Right cardiac atrium (tissue), 5 donors: Measurements from ENCODE around the gene OR9Q2. TPM values are rescaled to one million over a fixed set of nuclear protein-coding genes. Genes with fewer than 3 reads are reported as not detected.
A peak's percentile ranks its signal among the peaks of the same experiment; 100 is the strongest.
"Not testable (repeated sequence)": the region's sequence is repeated elsewhere in the genome, so short reads cannot be mapped to it uniquely, and the experiment has no call there.

ENCODE experiments used
- ATAC-seq, 2 donors: fragments of 200-7000 bp; cut with Tn5 transposase; one replicate each; pipeline versions ENCODE4 v1.8.0 to v1.9.1; 2020; ENCODE audit warnings: moderate library complexity in 2 of 2, mild to moderate bottlenecking in 1 of 2
- DNase-seq, 3 donors: peaks; one replicate each; pipeline ENCODE4 v3.0.0-alpha.2; 2020
- H3K27ac ChIP-seq: one replicate; pipeline ENCODE4 v1.5.1; 2013; ENCODE audit warnings: mild to moderate bottlenecking, low read length, control low read depth, moderate library complexity
- H3K27me3 ChIP-seq: one replicate; pipeline ENCODE4 v1.6.1; 2013; ENCODE audit not compliant: control insufficient read depth, insufficient read depth
- H3K4me1 ChIP-seq: one replicate; pipeline ENCODE4 v1.6.1; 2013; ENCODE audit warnings: low read length; ENCODE audit not compliant: control insufficient read depth, insufficient read depth
- H3K4me3 ChIP-seq: one replicate; pipeline ENCODE4 v1.5.1; 2013; ENCODE audit warnings: low read length, control low read depth
- H3K9me3 ChIP-seq: one replicate; pipeline ENCODE4 v1.6.1; 2013; ENCODE audit warnings: low read length; ENCODE audit not compliant: control insufficient read depth
- WGBS: extraction: QIAGEN DNeasy Blood & Tissue Kit; methylation state at CpG from one replicate; pipeline ENCODE4 v1.1.7; 2013; 5-methylcytosine and 5-hydroxymethylcytosine counted together
- intact Hi-C, 4 donors: fragments of 100-400 bp; cut with DNase I; formaldehyde crosslinking; loops; one replicate each; pipeline versions ENCODE4 v1.11.0 to v1.14.0; 2022 to 2023
- polyA plus RNA-seq: library from polyadenylated mRNA; stranded (reverse); fragments of 200-250 nt; gene quantifications from one replicate; pipeline ENCODE4 v1.2.3, GENCODE V29; 2013
- total RNA-seq, 4 donors: library from RNA; stranded (reverse); fragmentation: NEBNext Ultra II Directional; extraction: Animal tissue kit (Norgen Biotek cat#: 25700); gene quantifications; one replicate each; pipeline ENCODE4 v1.2.1, GENCODE V29; 2021
- donor health status: healthy with polysubstance abuse.
- donor health status: DM: no; HTN: yes; CAD: no.
- donor health status: DM: no; HTN: no; CAD: no.
- donor health status: DM: no; HTN: yes; CAD: no; lungs with severe emphysema.
- donor health status: DM: yes; HTN: yes; CAD: no.

Gene OR9Q2
- total and polyA plus RNA-seq, 5 donors, result not detected

GRCh38 chr11:58193391-58193790 lies 4.5 kb downstream of the OR9Q2 start:
- no peak for ATAC-seq
- intact Hi-C loops, result no loop called here
- no peak for DNase-seq
- H3K9me3 ChIP-seq, result no peaks in the 10 kb centered on the region
- H3K4me3 ChIP-seq, result no peak overlapping the region
- no peak overlapping the region for H3K27ac ChIP-seq
- H3K27me3 ChIP-seq, result no peaks in the 10 kb centered on the region
- no peaks in the 10 kb centered on the region for H3K4me1 ChIP-seq

GRCh38 chr11:58195939-58196338 lies 7.1 kb downstream of the OR9Q2 start:
- intact Hi-C loops, result no loop called here
- no peak for DNase-seq
- ATAC-seq, result no peak
- no peaks in the 10 kb centered on the region for H3K27me3 ChIP-seq
- WGBS, result 90% methylated on average over 2 of the region's 2 CpGs
- no peaks in the 10 kb centered on the region for H3K4me1 ChIP-seq
- no peak overlapping the region for H3K4me3 ChIP-seq
- H3K9me3 ChIP-seq, result no peaks in the 10 kb centered on the region
- no peak overlapping the region for H3K27ac ChIP-seq

GRCh38 chr11:58199271-58199670 lies 10.4 kb downstream of the OR9Q2 start:
- 45% methylated on average over 1 of the region's 1 CpG for WGBS
- Histone ChIP-seq H3K9me3 (no peaks in the 10 kb centered on the region), H3K4me1 (no peaks in the 10 kb centered on the region), H3K27ac (no peak overlapping the region), H3K4me3 (no peak overlapping the region), H3K27me3 (no peaks in the 10 kb centered on the region)
- intact Hi-C loops, result no loop called here
- ATAC-seq (no peak), DNase-seq (no peak)

GRCh38 chr11:58204042-58204441 lies 15.2 kb downstream of the OR9Q2 start, which contains the start of gene OR1S2:
Gene OR1S2, minus strand, starts transcription at chr11:58204142. Its CDS starts 0 bp downstream, at chr11:58204142.
- no peaks in the 10 kb centered on the region for H3K27me3 ChIP-seq
- intact Hi-C loops, result no loop called here
- ATAC-seq, result no peak
- no peaks in the 10 kb centered on the region for H3K9me3 ChIP-seq
- no peaks in the 10 kb centered on the region for H3K4me1 ChIP-seq
- no peak for DNase-seq
- H3K4me3 ChIP-seq, result no peak within 1 kb of the TSS
- no peak within 1 kb of the TSS for H3K27ac ChIP-seq

GRCh38 chr11:58212420-58212819 lies 23.6 kb downstream of the OR9Q2 start, which contains the start of gene OR1S1:
Gene OR1S1, plus strand, starts transcription at chr11:58212720.
- H3K4me1 ChIP-seq, H3K27ac ChIP-seq, H3K4me3 ChIP-seq, DNase-seq, ATAC-seq, H3K9me3 ChIP-seq, H3K27me3 ChIP-seq, intact Hi-C loops: not testable (repeated sequence)
- WGBS, result 74% methylated on average over 2 of the region's 2 CpGs

GRCh38 chr11:58216476-58216875 lies 27.6 kb downstream of the OR9Q2 start:
- DNase-seq (no peak), ATAC-seq (no peak)
- Histone ChIP-seq H3K4me3 (no peak overlapping the region), H3K27me3 (no peaks in the 10 kb centered on the region), H3K4me1 (no peaks in the 10 kb centered on the region), H3K27ac (no peak overlapping the region), H3K9me3 (no peaks in the 10 kb centered on the region)
- intact Hi-C loops, result no loop called here

GRCh38 chr11:58222721-58223120 lies 33.9 kb downstream of the OR9Q2 start:
- WGBS, result 69% methylated on average over 7 of the region's 7 CpGs
- Histone ChIP-seq H3K4me1 (no peaks in the 10 kb centered on the region), H3K27ac (no peak overlapping the region), H3K9me3 (no peaks in the 10 kb centered on the region), H3K4me3 (no peak overlapping the region), H3K27me3 (no peaks in the 10 kb centered on the region)
- DNase-seq (no peak), ATAC-seq (no peak)
- intact Hi-C loops, result no loop called here

GRCh38 chr11:58227956-58228615 lies 39.2 kb downstream of the OR9Q2 start:
- H3K27me3 ChIP-seq, result no peaks in the 10 kb centered on the region
- H3K9me3 ChIP-seq, result no peaks in the 10 kb centered on the region
- no peaks in the 10 kb centered on the region for H3K4me1 ChIP-seq
- DNase-seq, result peak in 1 of 3 donors; percentile 21
- 91% methylated on average over 32 of the region's 32 CpGs for WGBS
- no peak overlapping the region for H3K4me3 ChIP-seq
- intact Hi-C loops, result no loop called here
- no peak overlapping the region for H3K27ac ChIP-seq
- ATAC-seq, result no peak

Other genes with a start within 250 kb of the OR9Q2 start
- not detected for gene OR9Q1, start 165.2 kb upstream of the OR9Q2 start, total RNA-seq
- gene OR9Q1, start 165.2 kb upstream of the OR9Q2 start, polyA plus RNA-seq, result not detected
- gene OR6Q1, start 158.1 kb upstream of the OR9Q2 start, total RNA-seq, result not detected
- not detected for gene OR6Q1, start 158.1 kb upstream of the OR9Q2 start, polyA plus RNA-seq
- gene OR9I1, start 63.5 kb upstream of the OR9Q2 start, total RNA-seq, result not detected
- gene OR9I1, start 63.5 kb upstream of the OR9Q2 start, polyA plus RNA-seq, result not detected
- not detected for gene OR1S2, start 15.1 kb downstream of the OR9Q2 start, total RNA-seq
- gene OR1S2, start 15.1 kb downstream of the OR9Q2 start, polyA plus RNA-seq, result not detected
- not detected for gene OR1S1, start 23.6 kb downstream of the OR9Q2 start, total RNA-seq
- gene OR1S1, start 23.6 kb downstream of the OR9Q2 start, polyA plus RNA-seq, result not detected
- not detected for gene OR10Q1, start 39.8 kb downstream of the OR9Q2 start, total RNA-seq
- gene OR10Q1, start 39.8 kb downstream of the OR9Q2 start, polyA plus RNA-seq, result not detected
- gene OR10W1, start 79.2 kb downstream of the OR9Q2 start, total RNA-seq, result not detected
- not detected for gene OR10W1, start 79.2 kb downstream of the OR9Q2 start, polyA plus RNA-seq
- not detected for gene OR5B17, start 170.0 kb downstream of the OR9Q2 start, total RNA-seq
- gene OR5B17, start 170.0 kb downstream of the OR9Q2 start, polyA plus RNA-seq, result not detected
- gene OR5B3, start 217.8 kb downstream of the OR9Q2 start, total RNA-seq, result not detected
- gene OR5B3, start 217.8 kb downstream of the OR9Q2 start, polyA plus RNA-seq, result not detected
- not detected for gene OR5B2, start 239.1 kb downstream of the OR9Q2 start, total RNA-seq
- not detected for gene OR5B2, start 239.1 kb downstream of the OR9Q2 start, polyA plus RNA-seq